Measurements from ENCODE around the gene ME2.
"Not testable (repeated sequence)": the region's sequence is repeated elsewhere in the genome, so short reads cannot be mapped to it uniquely, and the experiment has no call there.

DNA sequence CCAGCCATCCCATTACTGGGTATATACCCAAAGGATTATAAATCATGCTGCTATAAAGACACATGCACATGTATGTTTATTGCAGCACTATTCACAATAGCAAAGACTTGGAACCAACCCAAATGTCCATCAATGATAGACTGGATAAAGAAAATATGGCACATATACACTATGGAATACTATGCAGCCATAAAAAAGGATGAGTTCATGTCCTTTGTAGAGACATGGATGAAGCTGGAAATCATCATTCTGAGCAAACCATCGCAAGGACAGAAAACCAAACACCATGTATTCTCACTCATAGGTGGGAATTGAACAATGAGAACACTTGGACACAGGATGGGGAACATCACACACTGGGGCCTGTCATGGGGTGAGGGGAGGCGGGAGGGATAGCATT lies 124.3 kb downstream of the ME2 start:
- TF ChIP-seq, protein P1, sequence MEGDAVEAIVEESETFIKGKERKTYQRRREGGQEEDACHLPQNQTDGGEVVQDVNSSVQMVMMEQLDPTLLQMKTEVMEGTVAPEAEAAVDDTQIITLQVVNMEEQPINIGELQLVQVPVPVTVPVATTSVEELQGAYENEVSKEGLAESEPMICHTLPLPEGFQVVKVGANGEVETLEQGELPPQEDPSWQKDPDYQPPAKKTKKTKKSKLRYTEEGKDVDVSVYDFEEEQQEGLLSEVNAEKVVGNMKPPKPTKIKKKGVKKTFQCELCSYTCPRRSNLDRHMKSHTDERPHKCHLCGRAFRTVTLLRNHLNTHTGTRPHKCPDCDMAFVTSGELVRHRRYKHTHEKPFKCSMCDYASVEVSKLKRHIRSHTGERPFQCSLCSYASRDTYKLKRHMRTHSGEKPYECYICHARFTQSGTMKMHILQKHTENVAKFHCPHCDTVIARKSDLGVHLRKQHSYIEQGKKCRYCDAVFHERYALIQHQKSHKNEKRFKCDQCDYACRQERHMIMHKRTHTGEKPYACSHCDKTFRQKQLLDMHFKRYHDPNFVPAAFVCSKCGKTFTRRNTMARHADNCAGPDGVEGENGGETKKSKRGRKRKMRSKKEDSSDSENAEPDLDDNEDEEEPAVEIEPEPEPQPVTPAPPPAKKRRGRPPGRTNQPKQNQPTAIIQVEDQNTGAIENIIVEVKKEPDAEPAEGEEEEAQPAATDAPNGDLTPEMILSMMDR (IDR thresholded peaks at IDR 0.05): not testable (repeated sequence)
- not testable (repeated sequence) for TF ChIP-seq POLR2A (IDR thresholded peaks at IDR 0.05)
